WERI-Rb-1 (cell line): Measurements from ENCODE around the gene PKN1.
A peak's percentile ranks its signal among the peaks of the same experiment; 100 is the strongest.

ENCODE experiments used
- DNase-seq: peaks from one replicate; pipeline ENCODE4 v3.0.0-alpha.2; 2020
- H3K27ac ChIP-seq: fragments of 250-450 bp; sonication (Bioruptor Pico); 2 replicates; pipeline ENCODE4 v1.5.1; 2020; ENCODE audit warnings: mild to moderate bottlenecking, moderate library complexity
- H3K27me3 ChIP-seq: fragments of 250-450 bp; sonication (Bioruptor Pico); 2 replicates; pipeline ENCODE4 v1.5.1; 2021; ENCODE audit warnings: mild to moderate bottlenecking, low read depth, moderate library complexity; ENCODE audit not compliant: insufficient read depth, severe bottlenecking
- H3K36me3 ChIP-seq: fragments of 250-450 bp; sonication (Bioruptor Pico); 2 replicates; pipeline ENCODE4 v1.5.1; 2020; ENCODE audit warnings: mild to moderate bottlenecking, moderate library complexity
- H3K4me3 ChIP-seq: 2 replicates; pipeline ENCODE4 v1.5.1; 2011; ENCODE audit warnings: low read depth, mild to moderate bottlenecking, control low read depth, low read length
- H3K9me3 ChIP-seq: fragments of 250-450 bp; sonication (Bioruptor Pico); 2 replicates; pipeline ENCODE4 v1.5.1; 2021; ENCODE audit warnings: mild to moderate bottlenecking, moderate library complexity; ENCODE audit not compliant: severe bottlenecking
- TF ChIP-seq, protein P1 (sequence below): IDR thresholded peaks from 2 replicates; pipeline ENCODE4 v1.5.1; 2011; ENCODE audit warnings: low read depth, mild to moderate bottlenecking, control low read depth, inconsistent platforms, low read length

The PKN1 gene

DNA sequence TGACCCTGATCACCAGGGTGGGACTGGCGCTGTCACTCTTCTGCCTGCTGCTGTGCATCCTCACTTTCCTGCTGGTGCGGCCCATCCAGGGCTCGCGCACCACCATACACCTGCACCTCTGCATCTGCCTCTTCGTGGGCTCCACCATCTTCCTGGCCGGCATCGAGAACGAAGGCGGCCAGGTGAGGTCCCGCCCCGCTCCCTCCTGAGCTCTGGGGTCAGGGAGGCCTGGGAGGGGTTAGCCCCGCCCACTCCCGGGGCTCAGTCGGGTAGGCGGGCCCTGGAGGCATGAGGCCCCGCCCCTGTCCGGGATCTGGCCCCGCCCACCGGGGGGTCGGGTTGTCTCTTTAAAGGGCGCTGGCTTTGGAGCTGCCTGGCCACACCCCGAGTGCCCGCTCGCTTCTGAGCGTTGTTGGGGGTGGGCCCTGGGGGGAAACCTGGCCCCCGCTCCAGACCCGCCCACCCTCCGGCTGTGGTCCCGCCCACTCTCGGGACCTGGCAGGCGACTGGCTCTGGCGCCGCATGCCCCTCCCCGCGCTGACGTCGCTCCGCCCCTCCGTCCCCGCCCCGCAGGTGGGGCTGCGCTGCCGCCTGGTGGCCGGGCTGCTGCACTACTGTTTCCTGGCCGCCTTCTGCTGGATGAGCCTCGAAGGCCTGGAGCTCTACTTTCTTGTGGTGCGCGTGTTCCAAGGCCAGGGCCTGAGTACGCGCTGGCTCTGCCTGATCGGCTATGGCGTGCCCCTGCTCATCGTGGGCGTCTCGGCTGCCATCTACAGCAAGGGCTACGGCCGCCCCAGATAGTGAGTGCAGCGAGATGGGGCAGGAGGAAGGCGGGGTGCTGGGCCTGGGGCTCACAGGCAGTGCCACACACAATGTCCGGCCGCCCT, 27.1 kb upstream of the PKN1 start:
- Histone ChIP-seq H3K27ac (peak overlapping the region; percentile 52; the same call in 1 of the 2 replicates), H3K4me3 (0 out of 2 replicates have a peak overlapping the region, but pooled peaks have one; percentile 11), H3K36me3 (peaks cover 46% of the 10 kb centered on the region), H3K27me3 (no peaks in the 10 kb centered on the region), H3K9me3 (no peaks in the 10 kb centered on the region)
- TF ChIP-seq, protein P1, sequence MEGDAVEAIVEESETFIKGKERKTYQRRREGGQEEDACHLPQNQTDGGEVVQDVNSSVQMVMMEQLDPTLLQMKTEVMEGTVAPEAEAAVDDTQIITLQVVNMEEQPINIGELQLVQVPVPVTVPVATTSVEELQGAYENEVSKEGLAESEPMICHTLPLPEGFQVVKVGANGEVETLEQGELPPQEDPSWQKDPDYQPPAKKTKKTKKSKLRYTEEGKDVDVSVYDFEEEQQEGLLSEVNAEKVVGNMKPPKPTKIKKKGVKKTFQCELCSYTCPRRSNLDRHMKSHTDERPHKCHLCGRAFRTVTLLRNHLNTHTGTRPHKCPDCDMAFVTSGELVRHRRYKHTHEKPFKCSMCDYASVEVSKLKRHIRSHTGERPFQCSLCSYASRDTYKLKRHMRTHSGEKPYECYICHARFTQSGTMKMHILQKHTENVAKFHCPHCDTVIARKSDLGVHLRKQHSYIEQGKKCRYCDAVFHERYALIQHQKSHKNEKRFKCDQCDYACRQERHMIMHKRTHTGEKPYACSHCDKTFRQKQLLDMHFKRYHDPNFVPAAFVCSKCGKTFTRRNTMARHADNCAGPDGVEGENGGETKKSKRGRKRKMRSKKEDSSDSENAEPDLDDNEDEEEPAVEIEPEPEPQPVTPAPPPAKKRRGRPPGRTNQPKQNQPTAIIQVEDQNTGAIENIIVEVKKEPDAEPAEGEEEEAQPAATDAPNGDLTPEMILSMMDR, result peak; percentile 89
- peak; percentile 90 for DNase-seq

DNA sequence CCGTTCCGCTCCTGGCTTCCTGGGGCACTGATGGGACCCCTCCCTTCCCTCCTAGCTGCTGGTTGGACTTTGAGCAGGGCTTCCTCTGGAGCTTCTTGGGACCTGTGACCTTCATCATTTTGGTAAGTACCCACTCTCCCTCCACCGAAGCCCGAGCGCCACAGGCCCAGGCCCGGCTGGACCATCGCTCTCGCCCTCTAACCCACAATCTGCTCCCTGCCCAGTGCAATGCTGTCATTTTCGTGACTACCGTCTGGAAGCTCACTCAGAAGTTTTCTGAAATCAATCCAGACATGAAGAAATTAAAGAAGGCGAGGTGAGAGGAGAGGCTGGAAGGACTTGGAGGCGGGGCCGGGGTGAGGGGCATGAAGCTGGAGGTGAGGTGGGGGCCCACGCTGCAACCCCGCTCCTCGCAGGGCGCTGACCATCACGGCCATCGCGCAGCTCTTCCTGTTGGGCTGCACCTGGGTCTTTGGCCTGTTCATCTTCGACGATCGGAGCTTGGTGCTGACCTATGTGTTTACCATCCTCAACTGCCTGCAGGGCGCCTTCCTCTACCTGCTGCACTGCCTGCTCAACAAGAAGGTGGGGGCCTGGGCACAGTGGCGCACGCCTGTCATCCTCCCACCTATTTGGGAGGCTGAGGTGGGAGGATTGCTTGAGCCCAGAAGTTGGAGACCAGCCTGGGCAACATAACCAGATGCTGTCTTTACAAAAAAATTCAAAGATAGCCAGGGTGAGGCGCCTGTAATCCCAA, 26.3 kb upstream of the PKN1 start:
- H3K27ac ChIP-seq, result peak overlapping the region; percentile 52; the same call in 1 of the 2 replicates
- H3K9me3 ChIP-seq, result no peaks in the 10 kb centered on the region
- H3K4me3 ChIP-seq, result no peak overlapping the region
- peaks cover 54% of the 10 kb centered on the region for H3K36me3 ChIP-seq
- TF ChIP-seq, protein P1, result no peak
- DNase-seq, result no peak
- no peaks in the 10 kb centered on the region for H3K27me3 ChIP-seq

GRCh38 chr19:14407605-14408484, 25.3 kb upstream of the PKN1 start:
- DNase-seq, result no peak
- H3K27me3 ChIP-seq, result no peaks in the 10 kb centered on the region
- TF ChIP-seq, protein P1, result no peak
- peaks cover 64% of the 10 kb centered on the region for H3K36me3 ChIP-seq
- H3K4me3 ChIP-seq, result no peak overlapping the region
- no peaks in the 10 kb centered on the region for H3K9me3 ChIP-seq
- H3K27ac ChIP-seq, result no peak overlapping the region

DNA sequence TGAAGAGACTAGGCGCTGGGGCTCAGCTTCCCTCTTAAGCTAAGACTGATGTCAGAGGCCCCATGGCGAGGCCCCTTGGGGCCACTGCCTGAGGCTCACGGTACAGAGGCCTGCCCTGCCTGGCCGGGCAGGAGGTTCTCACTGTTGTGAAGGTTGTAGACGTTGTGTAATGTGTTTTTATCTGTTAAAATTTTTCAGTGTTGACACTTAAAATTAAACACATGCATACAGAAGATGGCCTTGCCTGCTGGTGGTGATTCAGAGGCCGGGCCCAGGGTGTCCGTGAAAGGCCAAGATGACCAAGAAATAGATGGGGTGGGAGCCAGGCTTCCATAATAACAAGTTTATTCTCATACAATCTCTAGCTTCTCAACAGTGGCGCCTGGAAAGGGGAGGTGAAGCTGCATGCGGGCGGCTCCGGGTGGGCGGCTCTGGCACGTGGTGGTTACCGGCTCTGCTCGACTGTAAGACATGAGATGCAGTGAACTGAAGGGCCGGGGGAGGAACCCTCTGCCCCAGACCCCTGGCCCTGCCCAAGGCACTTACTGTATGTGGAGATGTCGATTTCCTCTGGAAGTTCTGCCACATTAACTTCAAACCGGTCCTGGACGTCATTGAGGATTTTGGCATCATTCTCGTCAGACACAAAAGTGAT, 24.5 kb upstream of the PKN1 start:
- H3K9me3 ChIP-seq, result no peaks in the 10 kb centered on the region
- TF ChIP-seq, protein P1, result no peak
- peaks cover 69% of the 10 kb centered on the region for H3K36me3 ChIP-seq
- no peak overlapping the region for H3K4me3 ChIP-seq
- H3K27ac ChIP-seq, result no peak overlapping the region
- no peak for DNase-seq
- H3K27me3 ChIP-seq, result no peaks in the 10 kb centered on the region
